Type B pancreatic cell (in vitro differentiated cells): Measurements from ENCODE around the gene MEGF11. TPM values are rescaled to one million over a fixed set of nuclear protein-coding genes. Genes with fewer than 3 reads are reported as not detected.

Experiments used
- DNase-seq: peaks from one replicate; pipeline ENCODE4 v3.0.0; 2021; ENCODE audit warnings: mixed read lengths; ENCODE audit not compliant: unreplicated experiment; ENCODE audit errors: extremely low spot score
- H3K27ac Mint-ChIP-seq: 2 replicates; pipeline ENCODE4 v1.8.0; 2021; ENCODE audit warnings: mild to moderate bottlenecking, mixed read lengths
- H3K27me3 Mint-ChIP-seq: 2 replicates; pipeline ENCODE4 v1.8.0; 2021; ENCODE audit warnings: mixed read lengths
- H3K36me3 Mint-ChIP-seq: 2 replicates; pipeline ENCODE4 v1.8.0; 2021; ENCODE audit warnings: mixed read lengths
- H3K4me1 Mint-ChIP-seq: one replicate; pipeline ENCODE4 v1.8.0; 2021; ENCODE audit warnings: mixed read lengths; ENCODE audit not compliant: unreplicated experiment
- H3K4me3 Mint-ChIP-seq: 2 replicates; pipeline ENCODE4 v1.8.0; 2021; ENCODE audit warnings: mild to moderate bottlenecking, mixed read lengths
- H3K9me3 Mint-ChIP-seq: 2 replicates; pipeline ENCODE4 v1.8.0; 2021; ENCODE audit warnings: mixed read lengths
- CTCF ChIP-seq: fragments of 200-600 bp; sonication (generic); conservative IDR thresholded peaks from 2 replicates; pipeline ENCODE4 v1.5.0; 2021; ENCODE audit warnings: antibody characterized with exemption, mild to moderate bottlenecking
- total RNA-seq: library from RNA; stranded (reverse); gene quantifications from 2 replicates; pipeline ENCODE4 v1.2.1, GENCODE V29; 2021; ENCODE audit warnings: low replicate concordance

MEGF11 gene
- total RNA-seq, 1 donor from 2014 or later = 3.3 TPM

DNA sequence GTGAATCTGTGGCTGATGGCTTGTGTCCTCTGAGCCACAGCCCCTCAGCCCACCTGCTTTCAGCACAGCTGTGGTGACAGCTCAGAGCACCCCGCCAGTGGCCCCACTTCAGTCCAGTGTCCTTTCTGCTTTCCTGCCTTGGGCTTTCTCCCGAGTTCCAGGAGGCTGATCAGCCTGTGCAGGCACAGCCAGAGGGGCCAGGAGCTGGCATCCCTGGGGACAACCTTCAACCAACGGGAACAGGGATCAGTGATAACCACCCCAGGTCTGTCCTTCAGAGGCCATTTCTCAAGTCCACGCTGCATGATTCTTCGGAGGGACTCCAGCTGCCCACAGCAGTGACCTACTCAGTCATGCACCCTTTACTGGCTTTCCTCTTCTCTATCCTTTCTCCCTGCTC is 217.6 kb downstream of the MEGF11 start:
- peaks cover 22% of the 10 kb centered on the region for H3K27me3 Mint-ChIP-seq
- no peaks in the 10 kb centered on the region for H3K36me3 Mint-ChIP-seq
- DNase-seq = no peak
- H3K4me1 Mint-ChIP-seq = peaks cover 17% of the 10 kb centered on the region
- peaks cover 15% of the 10 kb centered on the region for H3K9me3 Mint-ChIP-seq
- no peak overlapping the region for H3K27ac Mint-ChIP-seq
- no peak for TF ChIP-seq CTCF
- no peak overlapping the region for H3K4me3 Mint-ChIP-seq

DNA sequence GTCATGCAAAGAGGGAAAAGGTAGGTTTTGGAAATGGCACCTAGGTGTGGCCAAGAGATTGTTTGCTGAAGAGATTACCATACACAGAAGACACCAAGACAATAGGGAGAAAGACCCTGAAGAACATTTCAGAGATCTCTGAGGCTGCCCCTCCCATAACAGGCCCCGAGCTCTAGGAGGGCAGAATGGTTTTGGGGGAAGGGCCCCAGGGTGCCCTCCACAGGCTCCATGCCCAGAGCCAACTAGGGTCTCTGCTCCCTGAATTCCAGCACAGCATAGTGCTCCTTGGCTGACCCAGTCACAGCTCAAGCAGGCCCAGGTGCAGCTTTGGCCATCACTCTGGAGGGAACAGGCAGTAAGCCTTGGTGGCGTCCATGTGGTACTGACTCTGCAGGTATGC is 220.4 kb downstream of the MEGF11 start:
- Mint-ChIP-seq H3K4me3 (no peak overlapping the region), H3K27ac (no peak overlapping the region), H3K27me3 (peaks cover 23% of the 10 kb centered on the region), H3K4me1 (no peaks in the 10 kb centered on the region), H3K9me3 (peaks cover 15% of the 10 kb centered on the region), H3K36me3 (no peaks in the 10 kb centered on the region)
- DNase-seq = no peak
- no peak for TF ChIP-seq CTCF

DNA sequence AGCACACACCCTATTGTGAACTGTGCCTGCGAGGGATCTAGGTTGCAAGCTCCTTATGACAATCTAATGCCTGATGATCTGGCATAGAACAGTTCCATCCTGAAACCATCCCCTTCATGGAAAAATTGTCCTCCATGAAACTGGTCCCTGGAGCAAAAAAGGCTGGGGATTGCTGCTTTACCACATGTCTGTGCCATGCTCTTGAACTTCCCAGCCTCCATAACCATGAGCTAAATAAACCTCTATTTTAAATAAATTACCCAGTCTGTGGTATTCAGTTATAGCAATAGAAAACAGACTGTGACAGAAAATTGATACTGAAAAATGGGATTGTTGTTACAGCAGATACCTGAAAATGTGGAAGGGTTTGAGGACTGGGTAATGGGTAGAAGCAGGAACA is 221.5 kb downstream of the MEGF11 start:
- no peak for DNase-seq
- Mint-ChIP-seq H3K9me3 (peaks cover 15% of the 10 kb centered on the region), H3K4me3 (no peak overlapping the region), H3K36me3 (no peaks in the 10 kb centered on the region), H3K27ac (no peak overlapping the region), H3K4me1 (no peaks in the 10 kb centered on the region), H3K27me3 (peaks cover 26% of the 10 kb centered on the region)
- TF ChIP-seq CTCF = no peak

DNA sequence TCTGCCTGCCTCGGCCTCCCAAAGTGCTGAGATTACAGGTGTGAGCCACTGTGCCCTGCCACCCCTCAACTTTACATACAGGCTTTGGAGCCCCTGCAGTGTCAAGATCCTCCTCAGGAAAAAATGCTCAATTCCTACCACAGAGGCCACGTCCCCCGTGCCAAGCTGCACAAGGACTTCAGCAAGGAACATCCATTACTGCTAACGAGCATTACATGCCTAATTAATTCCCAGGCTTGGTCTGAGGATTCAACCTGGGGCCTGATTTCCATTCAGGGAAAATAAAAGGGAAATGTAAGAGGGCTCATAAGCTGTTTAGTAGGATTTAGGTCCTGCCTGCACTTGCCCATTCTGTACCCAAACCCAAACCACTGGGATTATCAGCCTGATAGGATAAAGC is 222.9 kb downstream of the MEGF11 start:
- Mint-ChIP-seq H3K36me3 (no peaks in the 10 kb centered on the region), H3K4me3 (no peak overlapping the region), H3K9me3 (peaks cover 15% of the 10 kb centered on the region), H3K4me1 (peaks cover 1% of the 10 kb centered on the region), H3K27ac (no peak overlapping the region), H3K27me3 (peaks cover 20% of the 10 kb centered on the region)
- DNase-seq = no peak
- no peak for TF ChIP-seq CTCF

GRCh38 chr15:66029650-66030049 is 223.9 kb downstream of the MEGF11 start:
- Mint-ChIP-seq H3K4me3 (no peak overlapping the region), H3K36me3 (no peaks in the 10 kb centered on the region), H3K27ac (no peak overlapping the region), H3K4me1 (peaks cover 11% of the 10 kb centered on the region), H3K9me3 (peaks cover 12% of the 10 kb centered on the region), H3K27me3 (peaks cover 26% of the 10 kb centered on the region)
- DNase-seq = no peak
- TF ChIP-seq CTCF = no peak

DNA sequence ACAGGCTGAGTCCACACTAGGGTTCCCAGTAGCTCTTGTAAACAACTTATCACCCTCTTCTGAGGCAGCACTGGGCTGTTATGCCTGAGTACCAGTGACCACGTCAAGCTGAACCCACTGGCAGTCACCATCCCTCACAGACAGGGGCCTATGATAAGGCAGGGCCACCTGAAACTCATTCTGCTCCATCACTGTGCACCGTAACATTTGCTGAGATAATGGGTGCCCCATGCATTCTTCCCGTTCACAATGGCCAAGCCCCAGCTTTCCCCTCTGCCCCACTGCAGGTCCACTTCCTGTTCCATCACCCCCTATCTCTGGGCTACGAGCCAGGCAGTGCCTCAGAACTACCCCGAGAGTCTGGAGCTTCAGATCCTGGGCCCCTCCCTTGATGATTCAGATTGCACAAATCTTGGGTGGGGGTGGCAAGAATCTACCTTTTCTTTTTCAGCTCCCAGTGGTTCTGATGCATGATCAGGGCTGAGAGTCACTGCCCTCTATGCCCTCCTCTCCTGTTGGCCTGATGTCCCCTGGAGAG is 226.2 kb downstream of the MEGF11 start:
- Mint-ChIP-seq H3K9me3 (peaks cover 8% of the 10 kb centered on the region), H3K36me3 (no peaks in the 10 kb centered on the region), H3K27ac (no peak overlapping the region), H3K4me3 (no peak overlapping the region), H3K4me1 (peaks cover 14% of the 10 kb centered on the region), H3K27me3 (peaks cover 23% of the 10 kb centered on the region)
- TF ChIP-seq CTCF = no peak
- no peak for DNase-seq
